NCI-H748 treated with DMSO at 0.1 percent for 48 hours (cell line): ENCODE results near the gene ZNF644.
"Not testable (repeated sequence)": the region's sequence is repeated elsewhere in the genome, so short reads cannot be mapped to it uniquely, and the experiment has no call there.

Source experiments
- DNase-seq: peaks from one replicate; lab custom pipeline; 2025; lab: John Stamatoyannopoulos, UW

The ZNF644 gene

GRCh38 chr1:90925928-90926869 is 95.6 kb downstream of the ZNF644 start:
- no peak for DNase-seq

GRCh38 chr1:90924982-90925381 is 96.9 kb downstream of the ZNF644 start:
- no peak for DNase-seq

- no peak for DNase-seq
Observed at GRCh38 chr1:90922996-90923395, 98.8 kb downstream of the ZNF644 start.

GRCh38 chr1:90922202-90922601 is 99.6 kb downstream of the ZNF644 start:
- no peak for DNase-seq

- DNase-seq = no peak
Observed at GRCh38 chr1:90919900-90920299, 101.9 kb downstream of the ZNF644 start.

- no peak for DNase-seq
Observed at GRCh38 chr1:90919190-90919719, 102.6 kb downstream of the ZNF644 start.

DNA sequence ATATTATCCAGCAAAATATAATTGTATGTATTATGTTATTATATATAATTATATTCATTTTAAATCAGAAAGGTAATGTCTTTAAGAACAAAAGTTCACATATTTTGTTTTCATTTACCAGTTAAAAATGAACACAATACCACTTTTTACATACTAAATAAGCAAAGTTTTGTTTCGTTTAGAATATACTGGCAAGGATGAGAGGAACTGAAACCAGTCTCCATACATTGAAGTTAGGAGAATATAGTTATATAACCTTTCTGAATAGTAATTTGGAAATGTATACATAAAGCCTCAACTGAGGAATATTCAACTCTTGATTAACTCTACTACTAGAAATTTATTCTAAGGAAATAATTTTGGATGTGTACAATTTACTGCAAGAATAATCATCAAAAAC is 110.5 kb downstream of the ZNF644 start:
- no peak for DNase-seq

DNA sequence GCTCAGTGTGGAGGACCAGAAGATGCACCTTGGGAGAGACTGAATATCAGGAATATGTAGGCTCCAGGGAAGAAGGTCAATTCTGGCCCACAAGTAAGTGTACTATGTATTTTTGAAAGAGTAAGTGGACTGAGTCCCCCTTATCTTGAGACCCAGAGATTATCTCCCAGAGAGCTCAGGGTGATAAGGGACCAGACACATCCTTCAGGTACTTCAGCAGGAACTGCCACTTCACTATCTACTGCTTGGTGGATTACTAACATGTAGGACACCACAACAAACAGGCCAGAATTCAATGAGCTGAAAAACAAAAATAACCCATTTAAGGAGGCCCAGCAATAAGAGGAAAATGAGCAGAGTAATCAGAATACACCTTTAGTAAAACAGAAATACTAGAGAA is 119.2 kb downstream of the ZNF644 start:
- no peak for DNase-seq

- DNase-seq = no peak
Observed at GRCh38 chr1:90899263-90899662, 122.6 kb downstream of the ZNF644 start.

DNA sequence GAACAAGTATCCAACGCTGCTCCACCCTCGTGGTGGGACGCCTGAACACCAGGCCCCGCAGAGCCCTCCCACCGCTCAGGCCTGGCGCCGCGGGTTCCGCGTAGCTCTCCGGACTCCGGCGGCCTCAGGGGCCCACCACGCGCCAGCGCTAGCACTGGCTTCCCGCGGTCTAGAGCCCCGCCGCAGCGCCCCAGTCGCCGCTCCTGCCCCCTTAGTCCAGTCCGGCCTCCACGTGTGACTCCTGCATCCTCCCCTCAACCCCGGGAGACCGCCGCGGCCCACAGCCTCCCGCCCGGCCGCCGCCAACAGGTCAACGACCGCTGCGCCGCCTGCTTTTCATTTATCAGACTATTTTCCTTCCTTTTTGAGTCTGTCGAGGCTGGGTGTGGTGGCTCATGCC is 128.2 kb downstream of the ZNF644 start:
- DNase-seq = not testable (repeated sequence)

DNA sequence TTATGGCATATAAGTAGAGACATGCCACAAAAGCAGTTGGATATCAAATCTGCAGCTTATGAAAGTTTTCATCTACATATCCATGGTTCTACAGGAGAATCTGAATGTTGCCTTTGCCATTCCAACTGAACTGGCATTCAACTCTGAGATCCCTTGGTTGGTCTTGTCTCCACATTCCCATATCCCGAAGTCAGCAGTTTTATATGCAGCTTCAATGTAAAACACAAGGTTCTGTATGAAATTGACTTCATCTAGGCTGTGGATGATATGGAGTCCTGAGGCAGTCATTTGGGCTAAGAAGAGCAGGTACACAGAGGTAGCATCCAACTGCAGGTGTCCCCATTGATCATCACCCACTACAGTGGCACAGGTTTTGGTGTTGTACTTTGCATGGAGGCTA is 129.0 kb downstream of the ZNF644 start:
- not testable (repeated sequence) for DNase-seq

- DNase-seq = not testable (repeated sequence)
Observed at GRCh38 chr1:90892196-90892595, 129.6 kb downstream of the ZNF644 start.

DNA sequence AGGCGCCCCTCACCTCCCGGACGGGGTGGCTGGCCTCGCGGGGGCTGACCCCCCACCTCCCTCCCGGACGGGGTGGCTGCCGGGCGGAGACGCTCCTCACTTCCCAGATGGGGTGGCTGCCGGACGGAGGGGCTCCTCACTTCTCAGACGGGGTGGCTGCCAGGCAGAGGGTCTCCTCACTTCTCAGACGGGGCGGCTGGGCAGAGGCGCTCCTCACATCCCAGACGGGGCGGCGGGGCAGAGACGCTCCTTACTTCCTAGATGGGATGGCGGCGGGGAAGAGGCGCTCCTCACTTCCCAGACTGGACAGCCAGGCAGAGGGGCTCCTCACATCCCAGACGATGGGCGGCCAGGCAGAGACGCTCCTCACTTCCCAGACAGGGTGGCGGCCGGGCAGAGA is 130.1 kb downstream of the ZNF644 start:
- not testable (repeated sequence) for DNase-seq

DNA sequence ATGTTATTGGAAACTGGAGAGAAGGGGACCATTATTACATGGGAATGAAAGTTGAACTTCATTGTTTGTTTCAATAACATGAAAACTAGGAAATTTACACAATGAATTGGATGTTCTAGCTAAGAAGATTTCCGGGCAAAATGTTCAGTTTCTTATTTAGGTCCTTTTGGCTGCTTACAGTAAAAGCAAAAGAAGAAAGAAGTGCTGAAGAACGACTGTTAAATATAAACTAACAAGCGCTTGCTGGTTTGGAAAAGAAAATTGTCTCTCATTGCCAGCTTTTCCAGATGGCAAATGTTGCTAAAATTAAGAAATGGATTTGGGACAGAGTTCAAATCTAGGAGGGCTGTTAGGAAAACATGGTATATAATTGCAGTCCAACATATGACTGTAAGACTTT is 139.6 kb downstream of the ZNF644 start:
- no peak for DNase-seq

DNA sequence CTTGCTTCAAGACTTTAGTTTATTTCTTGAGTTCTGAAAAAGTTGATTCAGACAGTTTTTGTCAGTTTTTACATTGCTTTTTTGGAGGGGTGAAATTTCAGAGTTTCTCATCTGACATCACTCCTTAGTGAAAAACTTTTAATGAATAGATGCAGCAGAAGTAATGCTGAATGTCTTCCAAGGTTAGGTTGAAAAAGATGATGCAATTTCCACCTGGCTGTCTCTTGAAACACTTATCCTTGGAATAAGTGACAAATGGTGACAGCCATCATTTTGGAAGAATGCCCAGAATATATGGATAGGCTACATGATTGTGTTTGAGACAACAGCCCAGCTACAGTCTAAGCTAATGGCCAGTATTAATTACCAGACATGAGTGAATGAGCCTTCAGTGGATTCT is 140.8 kb downstream of the ZNF644 start:
- DNase-seq = no peak

DNA sequence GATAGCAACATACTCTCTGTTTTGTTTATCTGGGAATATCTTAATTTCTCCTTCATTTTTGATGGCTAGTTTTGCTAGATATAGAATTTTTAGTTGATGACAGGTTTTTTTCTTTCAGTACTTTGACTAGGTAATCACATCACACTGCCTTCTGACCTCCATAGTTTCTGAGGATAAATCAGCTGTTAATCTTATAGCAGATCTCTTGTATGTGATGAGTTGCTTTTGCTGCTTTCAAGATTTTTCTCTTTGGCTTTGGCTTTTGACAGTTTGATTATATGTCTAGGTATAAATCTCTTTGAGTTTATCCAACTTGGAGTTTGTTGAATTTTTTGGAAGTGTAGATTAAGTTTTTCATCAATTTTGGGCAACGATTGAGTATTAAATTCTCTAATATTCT is 142.6 kb downstream of the ZNF644 start:
- DNase-seq = no peak

- DNase-seq = no peak
Observed at GRCh38 chr1:90876101-90876500, 145.7 kb downstream of the ZNF644 start.
